AG09319 (cell line): ENCODE measurements around the gene FAM3B.

ENCODE experiments used
- DNase-seq: peaks from one replicate; pipeline ENCODE4 v3.0.0-alpha.2; 2010; ENCODE audit warnings: low read depth; ENCODE audit errors: extremely low read depth
- CTCF ChIP-seq: IDR thresholded peaks from 2 replicates; pipeline ENCODE4 v1.5.1; 2011; ENCODE audit warnings: low read depth, mild to moderate bottlenecking, inconsistent platforms, low read length, moderate library complexity

FAM3B gene

GRCh38 chr21:41367945-41368734, 51.5 kb downstream of the FAM3B start:
- no peak for DNase-seq

GRCh38 chr21:41368735-41369104, 52.1 kb downstream of the FAM3B start:
- TF ChIP-seq CTCF, result no peak

More at GRCh38 chr21:41367945-41368734, 51.5 kb downstream of the FAM3B start:
- no peak for TF ChIP-seq CTCF

GRCh38 chr21:41369105-41369919, 52.7 kb downstream of the FAM3B start:
- TF ChIP-seq CTCF, result no peak; the same call in 1 of the 2 replicates
- DNase-seq, result no peak

More at GRCh38 chr21:41368735-41369104, 52.1 kb downstream of the FAM3B start:
- DNase-seq, result no peak

GRCh38 chr21:41369920-41370839, 53.6 kb downstream of the FAM3B start:
- TF ChIP-seq CTCF, result no peak
- DNase-seq, result no peak

GRCh38 chr21:41370840-41371684, 54.5 kb downstream of the FAM3B start:
- TF ChIP-seq CTCF, result no peak
- no peak for DNase-seq

GRCh38 chr21:41371685-41372030, 55.1 kb downstream of the FAM3B start:
- TF ChIP-seq CTCF, result no peak

More at GRCh38 chr21:41371685-41372030, 55.1 kb downstream of the FAM3B start:
- DNase-seq, result no peak
